ENCODE data around the gene GIMD1.

GRCh38 chr4:106323119-106323518 lies 45.5 kb downstream of the GIMD1 start:
- TF ChIP-seq POLR2A (IDR thresholded peaks at IDR 0.05) (no peak), POLR2AphosphoS5 (IDR thresholded peaks at IDR 0.05) (no peak), EP300 (IDR thresholded peaks at IDR 0.05) (no peak)
